ENCODE measurements around the gene MAOB.

DNA sequence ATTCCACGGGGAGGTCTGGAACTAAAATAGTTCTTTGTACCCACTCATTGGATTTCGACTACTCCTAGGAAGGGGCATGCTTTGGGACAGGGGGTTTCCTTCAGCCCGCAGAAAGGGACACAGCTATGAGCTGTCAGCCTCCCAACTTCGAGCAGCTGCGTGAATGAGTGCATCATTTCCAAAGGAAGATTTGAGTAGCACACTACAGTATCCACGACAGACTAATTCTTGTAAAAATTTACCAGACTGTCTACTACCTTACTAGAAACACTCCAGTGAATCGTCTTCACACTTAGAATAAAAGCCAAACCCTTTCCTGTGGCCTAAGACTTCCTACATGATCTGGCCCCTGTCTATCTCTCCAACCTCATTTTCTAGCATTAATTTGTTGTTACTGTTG, 124.2 kb downstream of the MAOB start:
- TF ChIP-seq EZH2phosphoT487 (IDR thresholded peaks at IDR 0.05; ENCODE audit: insufficient read depth, low read depth) = no peak
- TF ChIP-seq EZH2 (IDR thresholded peaks at IDR 0.05; ENCODE audit: insufficient read depth, poor library complexity, severe bottlenecking) = no peak
